K562 (cell line): ENCODE results near the gene TUT4. TPM values are rescaled to one million over a fixed set of nuclear protein-coding genes. Genes with fewer than 3 reads are reported as not detected.

Source experiments
- C11orf30 ChIP-seq: fragments of 450-650 bp; IDR thresholded peaks from 2 replicates; pipeline ENCODE4 v1.6.1; 2016; ENCODE audit warnings: low read depth, mild to moderate bottlenecking
- HDAC1 ChIP-seq, 2 experiments: fragments of 450-650 bp; IDR thresholded peaks; 2 replicates each; pipeline ENCODE4 v1.6.1; 2016 to 2017; ENCODE audit warnings: inconsistent platforms in 1 of 2, mild to moderate bottlenecking in 1 of 2, moderate library complexity in 1 of 2
- HNRNPLL ChIP-seq: fragments of 200-400 bp; formaldehyde crosslinking; IDR thresholded peaks from 2 replicates; pipeline ENCODE4 v1.6.1; 2017; ENCODE audit warnings: low read length, low read depth, mild to moderate bottlenecking; ENCODE audit not compliant: poor library complexity, severe bottlenecking
- ILK ChIP-seq: fragments of 450-650 bp; IDR thresholded peaks from 2 replicates; pipeline ENCODE4 v1.6.1; 2016; ENCODE audit warnings: missing genetic modification characterization, low read depth, mild to moderate bottlenecking, missing compliant biosample characterization, moderate library complexity, borderline replicate concordance
- LARP7 ChIP-seq: fragments of 450-650 bp; IDR thresholded peaks from 2 replicates; pipeline ENCODE4 v1.6.1; 2016
- MAZ ChIP-seq, 2 experiments: fragments of 450-650 bp in 1 of 2; sonication (generic) in 1 of 2; formaldehyde crosslinking; IDR thresholded peaks in 1 of 2; conservative IDR thresholded peaks in 1 of 2; 2 replicates each; pipeline versions ENCODE4 v1.4.0 to v1.5.0; 2020; ENCODE audit warnings: mild to moderate bottlenecking in 1 of 2, missing genetic modification reagents in 1 of 2
- MGA ChIP-seq: fragments of 450-650 bp; IDR thresholded peaks from 2 replicates; pipeline ENCODE4 v1.6.1; 2016; ENCODE audit warnings: mild to moderate bottlenecking, moderate library complexity
- MLLT1 ChIP-seq, 2 experiments: fragments of 450-650 bp; IDR thresholded peaks; 2 replicates each; pipeline ENCODE4 v1.6.1; 2016
- MTA1 ChIP-seq: fragments of 450-650 bp; IDR thresholded peaks from 2 replicates; pipeline ENCODE4 v1.6.1; 2017; ENCODE audit warnings: borderline replicate concordance
- RB1 ChIP-seq: fragments of 450-650 bp; IDR thresholded peaks from 2 replicates; pipeline ENCODE4 v1.6.1; 2017; ENCODE audit warnings: low read depth, mild to moderate bottlenecking
- SMARCA4 ChIP-seq: fragments of 450-650 bp; IDR thresholded peaks from 2 replicates; pipeline ENCODE4 v1.6.1; 2016
- SRSF1 ChIP-seq: fragments of 200-400 bp; formaldehyde crosslinking; IDR thresholded peaks from 2 replicates; pipeline ENCODE4 v1.6.1; 2017; ENCODE audit warnings: mild to moderate bottlenecking, low read depth, low read length, moderate library complexity
- THRAP3 ChIP-seq: fragments of 450-650 bp; IDR thresholded peaks from 2 replicates; pipeline ENCODE4 v1.6.1; 2016; ENCODE audit warnings: mild to moderate bottlenecking, inconsistent platforms, borderline replicate concordance
- TOE1 ChIP-seq, 2 experiments: fragments of 450-650 bp in 1 of 2; sonication (generic) in 1 of 2; formaldehyde crosslinking in 1 of 2; IDR thresholded peaks; 2 replicates each; pipeline versions ENCODE4 v1.7.1 to v1.8.0; 2016 to 2022; ENCODE audit warnings: borderline replicate concordance in 2 of 2, mild to moderate bottlenecking in 2 of 2, antibody characterized with exemption in 1 of 2, inconsistent platforms in 1 of 2, low read depth in 1 of 2, missing genetic modification reagents in 1 of 2, moderate library complexity in 1 of 2
- ZNF3 ChIP-seq: fragments of 250-450 bp; sonication (Bioruptor Pico); IDR thresholded peaks from 2 replicates; pipeline ENCODE4 v1.5.0; 2021; ENCODE audit warnings: mild to moderate bottlenecking, moderate library complexity
- polyA plus RNA-seq, 8 experiments: library from polyadenylated mRNA; depleted of rRNA in 4 of 8; stranded (reverse) in 5 of 8; unstranded in 3 of 8; fragments of >200 nt; fragmentation: Nextera tagmentation in 2 of 8; fragmentation: Illumina TruSeq in 1 of 8; extraction: Ambion mirVana in 2 of 8; extraction: Trizol in 1 of 8; gene quantifications; 2 replicates each; pipeline versions ENCODE4 v1.2.1 to v1.2.3, GENCODE V29; 2011 to 2014; ENCODE audit warnings: inconsistent platforms in 1 of 8, missing spikeins in 1 of 8
- total RNA-seq, 7 experiments: library from RNA; depleted of rRNA in 6 of 7; stranded (reverse); fragments of >200 nt in 6 of 7; fragmentation: Illumina TruSeq in 2 of 7; extraction: Trizol in 2 of 7; gene quantifications; 2 replicates each; pipeline versions ENCODE4 v1.2.1 to v1.2.3, GENCODE V29; 2011 to 2021; ENCODE audit warnings: low replicate concordance in 1 of 7

TUT4 gene
- total and polyA plus RNA-seq, 9 of the 15 experiments (the other 6 are each of a cell fraction or from before 2014, with no cell fraction given), result 15.8 to 53.5 (median 36.7) TPM

GRCh38 chr1:52551507-52552235, 1.2 kb downstream of the TUT4 start (continued):
- TF ChIP-seq HNRNPLL, result no peak
- no peak for TF ChIP-seq SRSF1
- 0 out of 2 replicates have a peak, but pooled peaks have one; percentile 23 for TF ChIP-seq ILK (tag)
- TF ChIP-seq C11orf30, result no peak
- TF ChIP-seq THRAP3, result no peak
- peak; percentile 48 for TF ChIP-seq SMARCA4
- TF ChIP-seq ZNF3 (CRISPR knock-in tag), result no peak
- TF ChIP-seq TOE1 (IDR thresholded peaks at IDR 0.05; ENCODE audit: borderline replicate concordance), result no peak
- TF ChIP-seq TOE1 (CRISPR knock-in tag; IDR thresholded peaks at IDR 0.05; ENCODE audit: borderline replicate concordance, low read depth), result no peak
- TF ChIP-seq RB1, result peak; percentile 36; the same call in 1 of the 2 replicates
- 0 out of 4 replicates have a peak, but pooled peaks of 1 of the 2 experiments have one; percentile 20 for TF ChIP-seq HDAC1 (IDR thresholded peaks at IDR 0.05)
- TF ChIP-seq MTA1, result no peak; the same call in 1 of the 2 replicates
- no peak for TF ChIP-seq MGA
- peak in 1 of 2 experiments; percentile 72; a peak in 1 of 4 replicates for TF ChIP-seq MLLT1 (IDR thresholded peaks at IDR 0.05)
- no peak for TF ChIP-seq LARP7
- TF ChIP-seq MAZ (CRISPR knock-in tag; conservative IDR thresholded peaks at IDR 0.05 in 1 of 2, IDR thresholded peaks at IDR 0.05 in 1 of 2), result no peak; a peak in 1 of 4 replicates
